ENCODE data around the gene ILRUN.
"Not testable (repeated sequence)": the region's sequence is repeated elsewhere in the genome, so short reads cannot be mapped to it uniquely, and the experiment has no call there.

ILRUN gene

GRCh38 chr6:34696739-34697543 lies at the start of gene ILRUN:
Gene ILRUN, minus strand, starts transcription at chr6:34696767. Its CDS starts 164 bp downstream, at chr6:34696603.
- peak; percentile 95 to 96 for DNase-seq (ENCODE audit: low read depth in 1 of 2, low spot score in 1 of 2)

GRCh38 chr6:34745277-34746103 lies 48.9 kb upstream of the ILRUN start:
- DNase-seq (ENCODE audit: low read depth in 1 of 2, low spot score in 1 of 2): no peak

GRCh38 chr6:34744294-34744647 lies 47.7 kb upstream of the ILRUN start:
- not testable (repeated sequence) for DNase-seq (ENCODE audit: low read depth in 1 of 2, low spot score in 1 of 2)

- no peak for DNase-seq (ENCODE audit: low read depth in 1 of 2, low spot score in 1 of 2)
Observed at GRCh38 chr6:34743625-34744293, 47.2 kb upstream of the ILRUN start.

- no peak for DNase-seq (ENCODE audit: low read depth in 1 of 2, low spot score in 1 of 2)
Observed at GRCh38 chr6:34742094-34742493, 45.5 kb upstream of the ILRUN start.

- DNase-seq (ENCODE audit: low read depth in 1 of 2, low spot score in 1 of 2): no peak
Observed at GRCh38 chr6:34736823-34737222, 40.3 kb upstream of the ILRUN start.

GRCh38 chr6:34731393-34732060 lies 35.0 kb upstream of the ILRUN start:
- no peak for DNase-seq (ENCODE audit: low read depth in 1 of 2, low spot score in 1 of 2)

- DNase-seq (ENCODE audit: low read depth in 1 of 2, low spot score in 1 of 2): no peak
Observed at GRCh38 chr6:34729631-34730470, 33.3 kb upstream of the ILRUN start.

- no peak for DNase-seq (ENCODE audit: low read depth in 1 of 2, low spot score in 1 of 2)
Observed at GRCh38 chr6:34726055-34726454, 29.5 kb upstream of the ILRUN start.

GRCh38 chr6:34723203-34723602 lies 26.6 kb upstream of the ILRUN start:
- no peak for DNase-seq (ENCODE audit: low read depth in 1 of 2, low spot score in 1 of 2)

- DNase-seq (ENCODE audit: low read depth in 1 of 2, low spot score in 1 of 2): no peak
Observed at GRCh38 chr6:34722451-34722850, 25.9 kb upstream of the ILRUN start.

GRCh38 chr6:34720160-34720559 lies 23.6 kb upstream of the ILRUN start:
- DNase-seq (ENCODE audit: low read depth in 1 of 2, low spot score in 1 of 2): not testable (repeated sequence)

GRCh38 chr6:34719646-34720045 lies 23.1 kb upstream of the ILRUN start:
- not testable (repeated sequence) for DNase-seq (ENCODE audit: low read depth in 1 of 2, low spot score in 1 of 2)

GRCh38 chr6:34718976-34719375 lies 22.4 kb upstream of the ILRUN start:
- DNase-seq (ENCODE audit: low read depth in 1 of 2, low spot score in 1 of 2): no peak

GRCh38 chr6:34717466-34717865 lies 20.9 kb upstream of the ILRUN start:
- no peak for DNase-seq (ENCODE audit: low read depth in 1 of 2, low spot score in 1 of 2)

- DNase-seq (ENCODE audit: low read depth in 1 of 2, low spot score in 1 of 2): no peak
Observed at GRCh38 chr6:34714663-34715062, 18.1 kb upstream of the ILRUN start.

- DNase-seq (ENCODE audit: low read depth in 1 of 2, low spot score in 1 of 2): not testable (repeated sequence)
Observed at GRCh38 chr6:34712881-34713280, 16.3 kb upstream of the ILRUN start.

GRCh38 chr6:34709386-34709785 lies 12.8 kb upstream of the ILRUN start:
- DNase-seq (ENCODE audit: low read depth in 1 of 2, low spot score in 1 of 2): no peak

GRCh38 chr6:34705241-34705640 lies 8.7 kb upstream of the ILRUN start:
- DNase-seq (ENCODE audit: low read depth in 1 of 2, low spot score in 1 of 2): no peak

- no peak for DNase-seq (ENCODE audit: low read depth in 1 of 2, low spot score in 1 of 2)
Observed at GRCh38 chr6:34701199-34701598, 4.6 kb upstream of the ILRUN start.
